Posterior vena cava (tissue), 2 donors: ENCODE results near the gene USP54. TPM values are rescaled to one million over a fixed set of nuclear protein-coding genes. Genes with fewer than 3 reads are reported as not detected.
"Not testable (repeated sequence)": the region's sequence is repeated elsewhere in the genome, so short reads cannot be mapped to it uniquely, and the experiment has no call there.

ENCODE experiments used
- DNase-seq: peaks from one replicate; pipeline ENCODE4 v3.0.0-alpha.2; 2020; ENCODE audit warnings: low spot score
- intact Hi-C, 2 donors: fragments of 100-400 bp; cut with DNase I; formaldehyde crosslinking; loops; one replicate each; pipeline versions ENCODE4 v1.14.1 to v1.14.2; 2022 to 2023
- long read RNA-seq, 2 donors: library from polyadenylated mRNA; unstranded; transcript quantifications; one replicate each; pipeline ENCODE4 v2.0.0, GENCODE V29; 2020 to 2021
- total RNA-seq, 2 donors: library from RNA; stranded (reverse); fragmentation: NEBNext Ultra II Directional; extraction: Animal tissue kit (Norgen Biotek cat#: 25700); gene quantifications; one replicate each; pipeline ENCODE4 v1.2.1, GENCODE V29; 2021
- donor health status: DM: yes; HTN: yes; CAD: no.
- donor health status: DM: yes; HTN: yes; CAD: no.

Gene USP54, protein sequence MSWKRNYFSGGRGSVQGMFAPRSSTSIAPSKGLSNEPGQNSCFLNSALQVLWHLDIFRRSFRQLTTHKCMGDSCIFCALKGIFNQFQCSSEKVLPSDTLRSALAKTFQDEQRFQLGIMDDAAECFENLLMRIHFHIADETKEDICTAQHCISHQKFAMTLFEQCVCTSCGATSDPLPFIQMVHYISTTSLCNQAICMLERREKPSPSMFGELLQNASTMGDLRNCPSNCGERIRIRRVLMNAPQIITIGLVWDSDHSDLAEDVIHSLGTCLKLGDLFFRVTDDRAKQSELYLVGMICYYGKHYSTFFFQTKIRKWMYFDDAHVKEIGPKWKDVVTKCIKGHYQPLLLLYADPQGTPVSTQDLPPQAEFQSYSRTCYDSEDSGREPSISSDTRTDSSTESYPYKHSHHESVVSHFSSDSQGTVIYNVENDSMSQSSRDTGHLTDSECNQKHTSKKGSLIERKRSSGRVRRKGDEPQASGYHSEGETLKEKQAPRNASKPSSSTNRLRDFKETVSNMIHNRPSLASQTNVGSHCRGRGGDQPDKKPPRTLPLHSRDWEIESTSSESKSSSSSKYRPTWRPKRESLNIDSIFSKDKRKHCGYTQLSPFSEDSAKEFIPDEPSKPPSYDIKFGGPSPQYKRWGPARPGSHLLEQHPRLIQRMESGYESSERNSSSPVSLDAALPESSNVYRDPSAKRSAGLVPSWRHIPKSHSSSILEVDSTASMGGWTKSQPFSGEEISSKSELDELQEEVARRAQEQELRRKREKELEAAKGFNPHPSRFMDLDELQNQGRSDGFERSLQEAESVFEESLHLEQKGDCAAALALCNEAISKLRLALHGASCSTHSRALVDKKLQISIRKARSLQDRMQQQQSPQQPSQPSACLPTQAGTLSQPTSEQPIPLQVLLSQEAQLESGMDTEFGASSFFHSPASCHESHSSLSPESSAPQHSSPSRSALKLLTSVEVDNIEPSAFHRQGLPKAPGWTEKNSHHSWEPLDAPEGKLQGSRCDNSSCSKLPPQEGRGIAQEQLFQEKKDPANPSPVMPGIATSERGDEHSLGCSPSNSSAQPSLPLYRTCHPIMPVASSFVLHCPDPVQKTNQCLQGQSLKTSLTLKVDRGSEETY (N-terminal part only)
- total RNA-seq, result 10 to 100 TPM; 53.9 to 58.3 TPM
- long read RNA-seq, donor 1, partial matches to known transcripts, result 4 of 6 reads
- long read RNA-seq, donor 1, other reads (novel, unspliced or antisense), result 2 of 6 reads
- long read RNA-seq, donor 2, partial matches to known transcripts, result 3 of 5 reads
- long read RNA-seq, donor 2, other reads (novel, unspliced or antisense), result 2 of 5 reads

DNA sequence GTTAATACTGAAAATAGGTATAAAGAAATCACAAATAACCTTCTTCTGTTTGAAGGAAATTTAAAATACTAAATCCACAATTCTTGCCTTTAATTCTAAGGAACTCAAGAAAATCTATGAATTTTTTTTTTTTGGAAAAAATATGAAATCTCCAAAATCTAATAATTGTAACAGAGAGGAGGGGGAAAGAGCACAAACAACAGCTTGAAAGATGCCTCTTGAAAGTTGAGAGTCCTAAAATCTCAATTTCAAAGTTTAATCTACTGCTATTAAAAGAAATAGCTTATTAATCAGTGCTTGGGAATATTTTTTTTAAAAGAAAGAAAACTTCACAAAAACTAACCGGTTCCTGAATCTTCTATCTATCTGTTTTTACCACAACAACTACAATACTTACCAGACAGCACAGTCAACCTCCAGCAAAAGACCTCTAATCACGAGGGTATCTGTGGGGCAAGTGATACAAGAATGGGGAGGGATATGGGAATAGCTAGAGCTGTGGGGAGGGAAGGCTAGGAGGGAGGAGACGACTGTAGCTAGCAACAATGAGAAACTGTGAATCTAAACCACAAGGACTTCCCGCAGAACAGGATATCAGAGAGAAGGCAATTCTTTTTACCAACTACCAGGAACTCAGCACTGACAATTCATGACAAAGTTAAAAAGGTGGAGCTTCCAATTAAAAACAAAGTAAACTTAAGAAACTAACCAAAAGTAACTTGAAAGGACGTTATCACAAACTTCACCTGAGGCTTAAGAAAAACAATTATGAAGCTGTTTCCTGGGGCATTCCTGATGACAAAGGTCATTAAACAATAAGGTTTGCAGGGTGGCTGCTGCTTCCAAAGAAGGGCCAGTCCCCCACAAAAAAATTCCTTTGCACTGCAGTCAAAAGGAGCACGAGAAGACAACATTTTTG lies at the start of gene USP54:
USP54 (minus strand) TSS at position 462 of the 919 bp plus-strand sequence. CDS start 15,684 bp downstream, outside the sequence.
- DNase-seq, result no peak
- intact Hi-C loops, result no loop called here

DNA sequence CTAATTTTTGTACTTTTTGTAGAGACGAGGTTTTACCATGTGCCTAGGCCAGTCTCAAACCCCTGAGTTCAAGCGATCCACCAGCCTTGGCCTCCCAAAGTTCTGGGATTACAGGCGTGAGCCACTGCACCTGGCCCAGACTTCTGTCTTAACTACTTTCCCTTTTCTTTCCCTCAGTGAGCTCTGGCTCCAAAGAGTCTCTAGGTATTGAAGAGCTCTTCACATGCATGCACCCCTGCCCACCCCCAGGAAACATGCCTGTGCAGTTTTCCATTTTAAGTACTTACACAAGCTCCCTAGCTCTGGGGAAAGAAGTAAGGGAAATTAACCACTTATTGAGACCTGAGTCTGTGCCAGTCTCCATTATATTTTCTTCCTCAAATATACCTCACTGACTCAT lies 48.1 kb upstream of the USP54 start:
- no peak for DNase-seq
- intact Hi-C loops, result no loop called here

- intact Hi-C loops, result no loop called here
- DNase-seq, result no peak
Measured at GRCh38 chr10:73635781-73636180, 44.6 kb upstream of the USP54 start.

DNA sequence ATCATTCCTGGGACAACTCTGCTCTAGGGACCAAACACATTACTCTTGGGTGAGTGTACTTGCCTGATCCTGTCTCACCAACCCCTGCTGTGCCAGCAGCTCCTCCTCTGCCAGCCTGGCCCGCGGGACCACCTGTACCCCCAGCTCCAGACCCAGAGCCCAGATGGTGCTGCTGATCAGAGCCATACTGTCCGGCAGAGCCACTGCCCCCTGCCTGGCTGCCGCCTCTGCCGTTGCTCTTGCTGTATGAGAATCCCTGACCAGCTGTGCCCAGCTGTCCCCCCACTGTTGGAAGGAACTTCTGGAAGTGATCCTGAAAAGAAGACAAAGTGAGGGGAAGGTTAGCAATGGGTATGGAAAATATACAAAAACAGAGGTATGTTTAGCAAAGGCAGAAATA lies 43.3 kb upstream of the USP54 start:
- no peak for DNase-seq

GRCh38 chr10:73629165-73629564 lies 38.0 kb upstream of the USP54 start:
- intact Hi-C loops, result no loop called here
- no peak for DNase-seq

More for the DNA sequence above, 43.3 kb upstream of the USP54 start:
- intact Hi-C loops, result no loop called here

- intact Hi-C loops, result no loop called here
- DNase-seq, result peak; percentile 38
Measured at GRCh38 chr10:73628405-73628804, 37.3 kb upstream of the USP54 start.

- no peak for DNase-seq
- intact Hi-C loops, result no loop called here
Measured at GRCh38 chr10:73627300-73627699, 36.2 kb upstream of the USP54 start.

DNA sequence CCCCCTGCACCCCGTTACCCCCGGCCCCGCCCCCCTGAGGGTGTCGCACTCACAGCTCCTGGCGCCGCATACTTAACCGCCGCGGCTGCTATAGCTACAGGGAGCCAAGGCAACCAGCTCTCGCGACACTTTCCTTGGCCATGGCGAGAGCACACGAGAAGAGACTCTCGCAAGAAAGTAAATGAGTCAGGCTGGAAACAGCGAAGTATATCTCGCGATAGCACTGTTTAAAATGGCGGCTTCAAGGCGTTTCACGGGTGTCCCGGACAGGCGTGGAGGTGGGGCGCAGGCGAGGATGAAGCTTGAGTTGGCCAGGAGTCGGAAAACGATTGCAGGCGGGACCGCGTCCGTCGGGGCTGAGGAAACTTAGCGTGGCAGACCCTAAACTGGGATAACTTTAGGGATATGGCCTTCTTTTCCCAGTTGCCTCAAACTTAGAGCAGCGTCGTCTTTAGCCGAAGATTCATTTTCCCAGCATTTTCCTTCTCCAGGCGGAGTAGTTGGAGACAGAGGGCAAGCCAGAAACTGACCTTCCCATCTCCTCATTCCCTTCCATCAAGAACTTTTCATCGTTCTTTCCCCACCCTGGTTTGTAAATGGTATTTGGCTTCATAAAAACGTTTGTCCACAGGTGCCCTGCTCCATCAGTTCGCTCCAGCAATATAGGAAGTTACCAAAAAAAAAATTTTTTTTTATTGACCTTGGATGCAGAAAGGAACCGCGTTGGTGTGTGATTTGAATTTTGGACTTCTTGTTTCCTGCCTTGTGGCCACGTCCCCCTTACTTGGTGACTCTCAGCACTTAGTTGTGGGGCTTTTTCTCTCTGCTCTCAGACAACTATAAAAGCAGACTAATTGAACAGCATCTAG lies 35.0 kb upstream of the USP54 start:
- intact Hi-C loops, result no loop called here
- DNase-seq, result peak; percentile 97

DNA sequence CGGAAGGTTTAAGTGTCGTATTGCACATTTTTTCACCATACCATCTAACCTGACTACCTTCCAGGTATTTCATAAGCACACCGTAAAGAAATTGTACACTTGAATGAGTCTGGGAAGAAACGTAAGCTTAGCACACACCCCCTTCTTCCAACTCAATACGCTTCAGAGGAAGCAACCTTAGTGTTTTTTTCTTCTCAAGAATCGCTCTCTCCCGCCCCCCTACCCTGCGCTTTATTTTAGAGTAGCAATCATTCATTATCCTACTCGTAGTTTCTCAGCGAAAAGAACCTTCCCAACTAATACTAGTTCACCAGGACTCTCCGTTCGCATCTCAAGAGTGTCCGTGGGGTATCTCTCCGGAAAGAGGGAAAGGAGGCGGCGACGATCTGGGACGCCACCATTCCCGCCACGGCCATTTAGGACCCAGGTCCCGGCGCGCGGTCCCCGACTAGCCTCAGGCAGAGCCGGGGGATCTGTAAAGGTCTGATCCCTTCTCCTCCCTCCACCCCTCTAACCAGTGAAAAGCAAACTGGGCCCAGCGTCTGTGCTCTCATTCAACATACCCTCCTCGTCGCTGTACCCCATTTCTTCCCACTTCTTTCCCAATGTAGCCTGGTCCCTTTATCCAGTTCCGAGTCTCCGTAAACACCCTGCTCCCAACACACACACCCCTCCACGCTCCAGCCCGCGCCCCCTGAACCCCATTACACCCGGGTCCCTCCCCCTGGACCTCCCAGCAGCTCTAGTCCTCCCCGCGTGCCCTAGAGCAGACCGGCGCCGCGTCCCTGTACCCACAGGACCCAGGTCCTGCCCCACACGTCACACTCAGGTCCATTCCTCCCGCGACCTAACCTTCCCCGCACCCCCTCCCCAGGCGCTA lies 34.1 kb upstream of the USP54 start:
- intact Hi-C loops, result no loop called here
- peak; percentile 79 for DNase-seq

GRCh38 chr10:73623056-73623455 lies 31.9 kb upstream of the USP54 start:
- no peak for DNase-seq

DNA sequence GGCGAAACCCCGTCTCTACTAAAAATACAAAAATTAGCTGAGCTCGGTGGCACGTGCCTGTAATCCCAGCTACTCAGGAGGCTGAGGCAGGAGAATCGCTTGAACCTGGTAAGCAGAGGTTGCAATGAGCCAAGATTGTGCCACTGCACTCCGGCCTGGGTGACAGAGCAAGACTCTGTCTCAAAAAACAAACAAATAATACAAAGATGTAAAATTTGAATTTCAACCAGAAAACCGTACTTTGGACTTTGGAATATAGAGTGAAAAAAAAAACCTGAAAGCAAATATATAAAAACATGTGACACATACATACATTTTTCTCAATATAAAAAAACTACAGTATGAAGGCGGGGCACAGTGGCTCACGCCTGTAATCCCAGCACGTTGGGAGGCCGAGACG lies 29.8 kb upstream of the USP54 start:
- intact Hi-C loops, DNase-seq: not testable (repeated sequence)

More at GRCh38 chr10:73623056-73623455, 31.9 kb upstream of the USP54 start:
- intact Hi-C loops, result no loop called here

DNA sequence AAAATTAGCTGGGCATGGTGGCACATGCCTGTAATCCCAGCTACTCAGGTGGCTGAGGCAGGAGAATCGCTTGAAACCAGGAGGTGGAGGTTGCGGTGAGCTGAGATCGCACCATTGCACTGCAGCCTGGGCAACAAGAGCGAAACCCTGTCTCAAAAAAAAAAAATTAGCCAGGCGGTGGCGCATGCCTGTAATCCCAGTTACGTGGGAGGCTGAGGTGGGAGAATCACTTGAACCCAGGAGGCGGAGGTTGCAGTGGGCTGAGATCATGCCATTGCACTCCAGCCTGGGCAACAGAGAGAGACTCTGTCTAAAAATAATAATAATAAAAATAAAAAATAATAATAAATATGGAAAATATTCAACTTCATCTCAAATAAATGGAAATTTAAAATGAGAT lies 26.0 kb upstream of the USP54 start:
- DNase-seq, intact Hi-C loops: not testable (repeated sequence)

DNA sequence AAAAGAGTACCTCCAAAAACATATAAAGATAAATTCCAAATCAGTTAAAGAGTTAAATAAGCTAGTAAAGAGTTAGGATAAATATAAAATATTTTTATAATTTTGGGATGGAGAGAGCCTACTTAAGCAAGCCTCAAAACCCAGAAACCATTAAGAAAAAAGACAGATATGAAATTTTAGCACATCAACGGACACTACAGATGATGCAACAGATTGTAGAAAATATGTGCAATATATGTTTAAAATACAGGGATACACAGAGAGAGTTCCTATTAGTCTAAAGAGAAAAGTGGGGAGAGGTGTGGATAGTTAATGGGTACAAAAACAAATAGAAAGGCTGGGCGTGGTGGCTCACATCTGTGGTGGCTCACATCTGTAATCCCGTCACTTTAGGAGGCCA lies 23.6 kb upstream of the USP54 start:
- DNase-seq, result no peak
- intact Hi-C loops, result no loop called here

DNA sequence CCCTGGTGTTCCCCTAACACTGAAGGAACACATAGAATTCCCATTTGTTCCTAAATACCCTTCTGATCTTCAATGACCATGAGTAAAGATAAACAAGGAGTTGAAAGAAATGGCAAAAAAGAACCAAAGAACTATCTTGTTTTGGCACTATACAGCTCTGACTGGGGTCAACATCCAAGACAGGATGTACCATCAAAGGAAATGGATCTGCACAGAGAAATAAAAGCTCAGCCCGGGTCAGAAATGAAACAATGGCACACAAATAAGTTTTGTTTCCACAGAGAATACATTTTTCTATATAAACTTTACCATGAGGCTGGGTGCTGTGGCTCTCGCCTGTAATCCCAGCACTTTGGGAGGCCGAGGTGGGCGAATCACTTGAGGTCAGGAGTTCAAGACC lies 18.0 kb upstream of the USP54 start:
- intact Hi-C loops, result no loop called here
- no peak for DNase-seq

- DNase-seq, result no peak
- intact Hi-C loops, result no loop called here
Measured at GRCh38 chr10:73601486-73601921, 10.4 kb upstream of the USP54 start.

GRCh38 chr10:73597346-73597745 lies 6.2 kb upstream of the USP54 start:
- intact Hi-C loops, result no loop called here
- DNase-seq, result no peak

GRCh38 chr10:73593812-73594211 lies 2.7 kb upstream of the USP54 start:
- DNase-seq, result no peak
- intact Hi-C loops, result no loop called here
